KMS-11 (cell line): ENCODE data around the gene GNAT3.

Source experiments
- H2AFZ ChIP-seq: fragments of 200-600 bp; sonication (generic); 2 replicates; pipeline ENCODE4 v1.6.1; 2016; ENCODE audit warnings: antibody characterized with exemption, mixed run types, low read depth
- H3K27ac ChIP-seq: fragments of 200-600 bp; sonication (generic); 2 replicates; pipeline ENCODE4 v1.6.1; 2016; ENCODE audit warnings: mild to moderate bottlenecking, mixed run types
- H3K27me3 ChIP-seq: fragments of 200-600 bp; sonication (generic); 2 replicates; pipeline ENCODE4 v1.6.1; 2017; ENCODE audit warnings: mild to moderate bottlenecking, low read depth, mixed run types, moderate library complexity; ENCODE audit not compliant: insufficient read depth
- H3K36me3 ChIP-seq: fragments of 200-600 bp; sonication (generic); 2 replicates; pipeline ENCODE4 v1.6.1; 2017; ENCODE audit warnings: mild to moderate bottlenecking, mixed run types; ENCODE audit not compliant: insufficient read depth
- H3K4me1 ChIP-seq: fragments of 200-600 bp; sonication (generic); 2 replicates; pipeline ENCODE4 v1.6.1; 2016; ENCODE audit warnings: mild to moderate bottlenecking, low read depth, mixed run types; ENCODE audit not compliant: poor library complexity, severe bottlenecking
- H3K4me2 ChIP-seq: fragments of 200-600 bp; sonication (generic); 2 replicates; pipeline ENCODE4 v1.7.0; 2016; ENCODE audit warnings: mild to moderate bottlenecking, mixed run types
- H3K4me3 ChIP-seq: fragments of 200-600 bp; sonication (generic); IDR thresholded peaks from 2 replicates; pipeline ENCODE4 v1.6.1; 2017; ENCODE audit warnings: low read depth, low read length, mixed read lengths; ENCODE audit not compliant: insufficient read depth
- H3K79me2 ChIP-seq: fragments of 200-600 bp; sonication (generic); 2 replicates; pipeline ENCODE4 v1.6.1; 2016; ENCODE audit warnings: low read depth, mixed run types; ENCODE audit not compliant: insufficient read depth
- H3K9ac ChIP-seq: fragments of 200-600 bp; sonication (generic); 2 replicates; pipeline ENCODE4 v1.6.1; 2016; ENCODE audit warnings: mild to moderate bottlenecking, mixed run types
- H4K20me1 ChIP-seq: fragments of 200-600 bp; sonication (generic); 2 replicates; pipeline ENCODE4 v1.6.1; 2016; ENCODE audit warnings: mild to moderate bottlenecking, mixed run types; ENCODE audit not compliant: insufficient read depth
- TF ChIP-seq, protein P1 (sequence below): fragments of 200-600 bp; sonication (generic); conservative IDR thresholded peaks from 2 replicates; pipeline ENCODE4 v1.6.1; 2017; ENCODE audit warnings: low read depth, mild to moderate bottlenecking, antibody characterized with exemption, low read length, moderate library complexity, mixed read lengths

Gene GNAT3

DNA sequence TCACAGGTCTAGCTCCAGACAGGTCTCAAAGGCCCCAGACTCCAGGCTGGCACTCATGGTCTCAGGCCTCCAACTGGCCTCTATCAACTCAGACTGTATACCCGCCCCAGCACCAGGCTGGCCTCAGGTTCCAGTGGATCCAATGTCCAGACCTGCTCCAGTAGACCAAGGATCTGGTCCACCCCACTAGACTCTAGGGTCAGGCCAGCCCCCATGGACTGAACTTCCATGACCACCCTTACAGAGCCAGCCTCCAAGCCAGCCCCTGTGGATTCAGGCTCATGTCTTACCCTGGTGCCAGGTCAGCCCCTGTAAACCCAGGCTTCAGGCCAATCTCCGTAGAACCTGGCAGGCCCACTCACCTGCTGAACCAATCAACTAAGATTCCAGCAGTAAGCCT, 16.8 kb upstream of the GNAT3 start:
- Histone ChIP-seq H3K27ac (no peak overlapping the region), H3K4me3 (no peak overlapping the region), H2AFZ (no peak overlapping the region), H3K4me2 (no peak overlapping the region), H3K36me3 (no peaks in the 10 kb centered on the region), H3K4me1 (no peaks in the 10 kb centered on the region), H4K20me1 (no peaks in the 10 kb centered on the region), H3K79me2 (no peaks in the 10 kb centered on the region), H3K9ac (no peak overlapping the region), H3K27me3 (no peaks in the 10 kb centered on the region)
- TF ChIP-seq, protein P1, sequence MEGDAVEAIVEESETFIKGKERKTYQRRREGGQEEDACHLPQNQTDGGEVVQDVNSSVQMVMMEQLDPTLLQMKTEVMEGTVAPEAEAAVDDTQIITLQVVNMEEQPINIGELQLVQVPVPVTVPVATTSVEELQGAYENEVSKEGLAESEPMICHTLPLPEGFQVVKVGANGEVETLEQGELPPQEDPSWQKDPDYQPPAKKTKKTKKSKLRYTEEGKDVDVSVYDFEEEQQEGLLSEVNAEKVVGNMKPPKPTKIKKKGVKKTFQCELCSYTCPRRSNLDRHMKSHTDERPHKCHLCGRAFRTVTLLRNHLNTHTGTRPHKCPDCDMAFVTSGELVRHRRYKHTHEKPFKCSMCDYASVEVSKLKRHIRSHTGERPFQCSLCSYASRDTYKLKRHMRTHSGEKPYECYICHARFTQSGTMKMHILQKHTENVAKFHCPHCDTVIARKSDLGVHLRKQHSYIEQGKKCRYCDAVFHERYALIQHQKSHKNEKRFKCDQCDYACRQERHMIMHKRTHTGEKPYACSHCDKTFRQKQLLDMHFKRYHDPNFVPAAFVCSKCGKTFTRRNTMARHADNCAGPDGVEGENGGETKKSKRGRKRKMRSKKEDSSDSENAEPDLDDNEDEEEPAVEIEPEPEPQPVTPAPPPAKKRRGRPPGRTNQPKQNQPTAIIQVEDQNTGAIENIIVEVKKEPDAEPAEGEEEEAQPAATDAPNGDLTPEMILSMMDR, result no peak

DNA sequence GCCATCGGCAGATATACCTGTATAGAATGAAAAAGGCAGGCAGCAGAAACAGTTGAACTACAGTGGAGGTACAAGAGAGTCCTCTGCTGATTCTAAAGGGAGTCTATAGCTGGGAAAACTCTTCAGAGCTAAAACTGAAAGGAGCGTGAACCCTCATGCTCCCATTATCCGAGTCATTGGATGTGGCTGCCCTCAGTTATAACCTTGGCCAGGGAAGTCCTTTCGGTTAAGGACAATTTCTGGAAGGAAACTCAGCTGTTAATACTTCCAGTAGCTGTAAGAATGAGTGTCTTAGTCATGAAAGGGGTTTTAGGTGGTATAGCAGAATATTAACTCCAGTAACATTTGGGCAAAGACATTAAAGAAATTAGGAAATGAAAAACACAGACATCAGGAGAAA, 14.6 kb upstream of the GNAT3 start:
- no peak overlapping the region for H3K9ac ChIP-seq
- H3K4me1 ChIP-seq, result no peaks in the 10 kb centered on the region
- no peaks in the 10 kb centered on the region for H4K20me1 ChIP-seq
- H3K36me3 ChIP-seq, result no peaks in the 10 kb centered on the region
- TF ChIP-seq, protein P1, result no peak
- H3K27me3 ChIP-seq, result no peaks in the 10 kb centered on the region
- H3K79me2 ChIP-seq, result no peaks in the 10 kb centered on the region
- no peak overlapping the region for H2AFZ ChIP-seq
- no peak overlapping the region for H3K4me2 ChIP-seq
- no peak overlapping the region for H3K27ac ChIP-seq
- no peak overlapping the region for H3K4me3 ChIP-seq

DNA sequence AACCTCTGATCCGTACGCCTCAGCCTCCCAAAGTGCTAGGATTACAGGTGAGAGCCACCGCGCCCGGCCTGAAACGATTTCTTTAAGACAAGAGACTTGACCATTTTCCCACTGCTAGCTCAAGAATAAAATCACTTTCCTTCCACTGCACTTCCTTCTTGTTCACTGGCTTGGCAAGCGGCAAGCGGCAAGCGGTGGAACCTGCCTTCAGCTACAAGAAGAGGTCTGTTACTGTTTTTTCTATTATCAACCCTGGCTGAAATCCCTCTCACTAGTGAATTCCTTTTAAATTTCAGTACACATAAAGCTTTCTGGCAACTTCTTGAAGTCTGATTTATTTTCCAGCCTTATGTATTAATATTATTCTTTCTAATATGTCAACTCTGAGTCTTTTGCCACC, 12.8 kb upstream of the GNAT3 start:
- H3K9ac ChIP-seq, result no peak overlapping the region
- H3K36me3 ChIP-seq, result no peaks in the 10 kb centered on the region
- H3K4me2 ChIP-seq, result no peak overlapping the region
- no peaks in the 10 kb centered on the region for H3K4me1 ChIP-seq
- no peak overlapping the region for H2AFZ ChIP-seq
- no peak overlapping the region for H3K4me3 ChIP-seq
- TF ChIP-seq, protein P1, result no peak
- H4K20me1 ChIP-seq, result no peaks in the 10 kb centered on the region
- H3K79me2 ChIP-seq, result no peaks in the 10 kb centered on the region
- H3K27ac ChIP-seq, result no peak overlapping the region
- no peaks in the 10 kb centered on the region for H3K27me3 ChIP-seq

DNA sequence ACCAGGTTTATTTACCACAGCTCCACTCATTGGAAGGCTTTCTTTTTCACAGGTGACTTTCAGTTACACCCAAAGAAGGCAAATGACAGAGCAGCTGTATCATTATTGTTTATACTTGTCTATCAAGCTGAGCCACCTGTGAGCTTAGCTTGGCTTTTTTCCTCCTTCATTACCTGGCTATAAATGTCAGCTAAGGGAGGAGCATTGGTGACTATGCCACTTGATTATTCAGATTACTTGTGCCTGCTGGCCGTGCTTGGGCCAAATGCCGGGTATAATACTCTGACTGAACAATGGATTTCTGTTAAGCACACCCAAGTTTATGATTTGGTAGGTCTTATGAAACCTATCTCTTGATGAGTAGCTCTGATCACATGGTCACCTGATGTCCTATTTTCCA, 9.9 kb upstream of the GNAT3 start:
- H3K9ac ChIP-seq, result no peak overlapping the region
- H3K4me3 ChIP-seq, result no peak overlapping the region
- no peaks in the 10 kb centered on the region for H3K4me1 ChIP-seq
- H3K36me3 ChIP-seq, result no peaks in the 10 kb centered on the region
- no peak overlapping the region for H3K4me2 ChIP-seq
- H2AFZ ChIP-seq, result no peak overlapping the region
- no peaks in the 10 kb centered on the region for H4K20me1 ChIP-seq
- no peaks in the 10 kb centered on the region for H3K79me2 ChIP-seq
- no peaks in the 10 kb centered on the region for H3K27me3 ChIP-seq
- H3K27ac ChIP-seq, result no peak overlapping the region
- TF ChIP-seq, protein P1, result no peak

DNA sequence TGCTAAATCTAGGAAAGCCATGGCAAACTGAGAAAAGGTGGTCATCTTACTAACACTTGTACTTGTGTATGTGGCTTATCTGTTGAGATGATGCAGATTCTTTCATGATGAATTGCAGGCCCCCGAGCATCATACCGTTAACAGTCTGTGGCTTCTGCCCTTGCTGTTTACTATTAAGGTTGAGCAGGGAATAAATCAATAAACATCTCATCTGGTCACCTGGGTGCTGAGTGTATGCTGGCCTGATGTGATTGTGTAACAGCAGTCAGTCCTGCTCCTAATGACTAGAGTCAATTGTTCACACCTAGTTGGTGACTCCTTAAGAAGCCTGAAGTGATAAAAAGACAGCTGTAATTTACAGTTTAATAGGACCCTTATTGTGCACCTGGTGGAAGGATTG, 8.3 kb upstream of the GNAT3 start:
- TF ChIP-seq, protein P1, result no peak
- H3K27me3 ChIP-seq, result no peaks in the 10 kb centered on the region
- H3K9ac ChIP-seq, result no peak overlapping the region
- no peak overlapping the region for H3K27ac ChIP-seq
- H3K79me2 ChIP-seq, result no peaks in the 10 kb centered on the region
- no peak overlapping the region for H3K4me2 ChIP-seq
- H4K20me1 ChIP-seq, result no peaks in the 10 kb centered on the region
- H3K4me3 ChIP-seq, result no peak overlapping the region
- no peaks in the 10 kb centered on the region for H3K4me1 ChIP-seq
- no peaks in the 10 kb centered on the region for H3K36me3 ChIP-seq
- H2AFZ ChIP-seq, result no peak overlapping the region
